Gastroesophageal sphincter (tissue), 4 donors: ENCODE data around the gene FOXN3. TPM values are rescaled to one million over a fixed set of nuclear protein-coding genes. Genes with fewer than 3 reads are reported as not detected.

Experiments used
- ATAC-seq: fragments of 150-250 bp; one replicate; pipeline ENCODE4 v1.9.1; 2016; ENCODE audit warnings: mild to moderate bottlenecking, moderate library complexity
- H3K27ac ChIP-seq, 4 donors: fragments of 200-600 bp; sonication (generic) in 3 of 4; 1 replicate in 3 of 4; 2 replicates in 1 of 4; pipeline ENCODE4 v1.5.1; 2016 to 2019
- H3K27me3 ChIP-seq: fragments of 200-600 bp; sonication (generic); one replicate; pipeline ENCODE4 v1.5.1; 2019
- H3K36me3 ChIP-seq, 2 donors: fragments of 200-600 bp; sonication (generic); one replicate each; pipeline ENCODE4 v1.5.1; 2019; ENCODE audit warnings: control low read depth in 1 of 2
- H3K4me1 ChIP-seq, 3 donors: fragments of 200-600 bp; sonication (generic); 1 replicate in 2 of 3; 2 replicates in 1 of 3; pipeline ENCODE4 v1.5.1; 2016 to 2019; ENCODE audit warnings: control low read depth in 2 of 3
- H3K4me3 ChIP-seq, 2 donors: fragments of 200-600 bp; sonication (generic); one replicate each; pipeline ENCODE4 v1.5.1; 2019; ENCODE audit warnings: mild to moderate bottlenecking in 1 of 2, moderate library complexity in 1 of 2
- H3K9me3 ChIP-seq, 3 donors: fragments of 200-600 bp; sonication (generic); one replicate each; pipeline ENCODE4 v1.5.1; 2017 to 2019; ENCODE audit warnings: control low read depth in 2 of 3
- EP300 ChIP-seq: sonication (generic); formaldehyde crosslinking; IDR thresholded peaks from one replicate; pipeline ENCODE4 v1.6.1; 2017; ENCODE audit warnings: antibody characterized with exemption, mild to moderate bottlenecking
- POLR2A ChIP-seq, 2 donors: fragments of 450-650 bp; IDR thresholded peaks; one replicate each; pipeline ENCODE4 v1.6.1; 2017; ENCODE audit warnings: antibody characterized with exemption in 2 of 2, mild to moderate bottlenecking in 2 of 2, moderate library complexity in 1 of 2
- POLR2AphosphoS5 ChIP-seq: sonication (generic); formaldehyde crosslinking; IDR thresholded peaks from one replicate; pipeline ENCODE4 v1.6.1; 2017; ENCODE audit warnings: antibody characterized with exemption
- WGBS, 2 donors: methylation state at CpG; one replicate each; pipeline ENCODE4 v1.1.5; 2018; ENCODE audit warnings: low coverage in 1 of 2; 5-methylcytosine and 5-hydroxymethylcytosine counted together
- total RNA-seq, 4 donors: library from RNA; depleted of rRNA; stranded (reverse); fragments of >200 nt; gene quantifications; one replicate each; pipeline ENCODE4 v1.1.0, GENCODE V29; 2016
- TF ChIP-seq, protein P1 (sequence below), 4 experiments: fragments of 200-600 bp in 2 of 4; fragments of 450-650 bp in 2 of 4; sonication (generic) in 1 of 4; IDR thresholded peaks; one replicate each; pipeline ENCODE4 v1.5.1; 2017 to 2019; ENCODE audit warnings: antibody characterized with exemption in 4 of 4, mild to moderate bottlenecking in 2 of 4, moderate library complexity in 2 of 4

The FOXN3 gene
- total RNA-seq, 4 donors from 2014 or later, result 116 to 172 (median 136) TPM

GRCh38 chr14:89266754-89267153 lies 150.3 kb downstream of the FOXN3 start:
- TF ChIP-seq EP300 (no peak), POLR2A (IDR thresholded peaks at IDR 0.05) (no peak), POLR2AphosphoS5 (no peak)
- TF ChIP-seq, protein P1, sequence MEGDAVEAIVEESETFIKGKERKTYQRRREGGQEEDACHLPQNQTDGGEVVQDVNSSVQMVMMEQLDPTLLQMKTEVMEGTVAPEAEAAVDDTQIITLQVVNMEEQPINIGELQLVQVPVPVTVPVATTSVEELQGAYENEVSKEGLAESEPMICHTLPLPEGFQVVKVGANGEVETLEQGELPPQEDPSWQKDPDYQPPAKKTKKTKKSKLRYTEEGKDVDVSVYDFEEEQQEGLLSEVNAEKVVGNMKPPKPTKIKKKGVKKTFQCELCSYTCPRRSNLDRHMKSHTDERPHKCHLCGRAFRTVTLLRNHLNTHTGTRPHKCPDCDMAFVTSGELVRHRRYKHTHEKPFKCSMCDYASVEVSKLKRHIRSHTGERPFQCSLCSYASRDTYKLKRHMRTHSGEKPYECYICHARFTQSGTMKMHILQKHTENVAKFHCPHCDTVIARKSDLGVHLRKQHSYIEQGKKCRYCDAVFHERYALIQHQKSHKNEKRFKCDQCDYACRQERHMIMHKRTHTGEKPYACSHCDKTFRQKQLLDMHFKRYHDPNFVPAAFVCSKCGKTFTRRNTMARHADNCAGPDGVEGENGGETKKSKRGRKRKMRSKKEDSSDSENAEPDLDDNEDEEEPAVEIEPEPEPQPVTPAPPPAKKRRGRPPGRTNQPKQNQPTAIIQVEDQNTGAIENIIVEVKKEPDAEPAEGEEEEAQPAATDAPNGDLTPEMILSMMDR (IDR thresholded peaks at IDR 0.05), result no peak
- H3K27ac ChIP-seq, result peak overlapping the region in 1 of 4 donors; percentile 19
- H3K4me1 ChIP-seq, result peaks cover 0 to 92% (median 5%) of the 10 kb centered on the region in 3 donors
- no peak overlapping the region for H3K4me3 ChIP-seq
- WGBS, 2 donors, result 86 to 96% methylated on average over 5 to 7 of the region's 7 CpGs
- no peak for ATAC-seq
- no peaks in the 10 kb centered on the region for H3K27me3 ChIP-seq
- H3K9me3 ChIP-seq, result no peaks in the 10 kb centered on the region
- H3K36me3 ChIP-seq, result no peaks in the 10 kb centered on the region

DNA sequence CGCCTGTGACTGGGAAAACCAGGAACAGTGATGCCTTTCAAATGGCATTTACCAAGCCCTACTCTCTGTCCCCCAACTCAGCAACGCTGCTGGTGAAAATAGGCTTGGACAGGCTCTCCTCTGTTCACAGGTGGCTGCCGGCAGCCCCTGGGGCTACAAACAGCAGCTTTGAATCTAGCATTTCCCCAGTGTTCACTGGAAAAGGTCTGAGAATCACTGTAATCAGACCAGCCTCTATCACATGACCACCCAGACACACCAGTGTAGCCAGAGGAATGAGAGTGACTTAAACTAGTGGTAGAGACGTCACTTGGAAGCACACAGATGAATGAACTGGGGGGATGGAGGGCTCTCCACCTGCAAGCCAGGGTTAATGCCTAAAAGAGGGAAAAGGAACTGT lies 151.8 kb downstream of the FOXN3 start:
- Histone ChIP-seq H3K4me1 (peaks cover 0 to 94% (median 5%) of the 10 kb centered on the region in 3 donors), H3K36me3 (no peaks in the 10 kb centered on the region), H3K9me3 (no peaks in the 10 kb centered on the region), H3K27me3 (no peaks in the 10 kb centered on the region), H3K4me3 (no peak overlapping the region), H3K27ac (no peak overlapping the region)
- no peak for TF ChIP-seq POLR2A (IDR thresholded peaks at IDR 0.05)
- TF ChIP-seq, protein P1 (IDR thresholded peaks at IDR 0.05), result no peak
- TF ChIP-seq POLR2AphosphoS5, result no peak
- no peak for TF ChIP-seq EP300
- no peak for ATAC-seq
- WGBS, 2 donors, result 87 to 92% methylated on average over 2 to 3 of the region's 4 CpGs

DNA sequence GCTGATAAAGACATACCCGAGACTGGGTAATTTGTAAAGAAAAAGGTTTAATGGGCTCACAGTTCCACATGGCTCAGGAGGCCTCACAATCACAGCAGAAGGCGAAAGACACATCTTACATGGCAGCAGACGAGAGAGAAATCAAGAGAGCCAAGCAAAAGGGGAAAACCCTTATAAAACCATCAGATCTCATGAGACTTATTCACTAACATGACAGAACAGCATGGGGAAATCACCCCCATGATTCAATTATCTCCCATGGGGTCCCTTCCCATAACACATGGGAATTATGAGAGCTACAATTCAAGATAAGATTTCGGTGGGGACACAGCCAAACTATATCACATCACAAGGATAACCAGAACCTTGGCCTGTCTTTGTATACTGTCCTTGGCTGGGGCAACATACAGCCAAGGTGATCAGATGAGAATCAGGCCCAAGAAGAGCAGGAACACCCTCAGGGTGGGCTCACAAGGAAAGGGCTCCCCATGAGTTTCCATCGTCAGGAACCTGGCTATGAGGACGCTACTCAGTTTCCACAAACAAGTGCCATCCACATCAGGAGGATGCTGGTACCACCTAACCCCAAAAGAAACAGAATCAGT lies 152.7 kb downstream of the FOXN3 start:
- Histone ChIP-seq H3K36me3 (no peaks in the 10 kb centered on the region), H3K4me3 (no peak overlapping the region), H3K27me3 (no peaks in the 10 kb centered on the region), H3K9me3 (no peaks in the 10 kb centered on the region), H3K4me1 (peaks cover 0 to 90% (median 5%) of the 10 kb centered on the region in 3 donors), H3K27ac (no peak overlapping the region)
- no peak for ATAC-seq
- TF ChIP-seq POLR2A (IDR thresholded peaks at IDR 0.05) (no peak), EP300 (no peak), POLR2AphosphoS5 (no peak)
- TF ChIP-seq, protein P1 (IDR thresholded peaks at IDR 0.05), result no peak
- WGBS, 2 donors, result 90 to 100% methylated on average over 2 to 6 of the region's 6 CpGs

DNA sequence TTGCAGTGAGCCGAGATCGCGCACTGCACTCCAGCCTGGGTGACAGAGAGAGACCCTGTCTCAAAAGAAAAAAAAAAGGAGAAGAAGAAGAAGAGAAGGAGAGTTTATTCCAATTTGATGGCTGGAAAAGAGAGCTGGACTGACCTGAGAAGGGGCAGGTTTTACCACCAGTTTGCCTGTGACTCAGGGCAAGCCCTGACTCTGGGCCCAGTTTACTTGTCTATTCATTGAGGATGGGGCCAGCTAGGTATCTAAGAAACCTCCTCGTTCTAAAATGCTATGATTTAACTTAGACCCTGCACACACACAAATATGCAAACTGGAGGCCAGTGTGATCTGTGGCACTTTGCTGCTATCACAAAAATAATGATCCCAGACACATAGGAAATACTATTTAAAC lies 155.0 kb downstream of the FOXN3 start:
- peaks cover 0 to 67% (median 0%) of the 10 kb centered on the region in 3 donors for H3K4me1 ChIP-seq
- H3K27me3 ChIP-seq, result no peaks in the 10 kb centered on the region
- no peak for TF ChIP-seq EP300
- TF ChIP-seq, protein P1 (IDR thresholded peaks at IDR 0.05), result no peak
- no peak for TF ChIP-seq POLR2A (IDR thresholded peaks at IDR 0.05)
- TF ChIP-seq POLR2AphosphoS5, result no peak
- H3K9me3 ChIP-seq, result no peaks in the 10 kb centered on the region
- 86 to 94% methylated on average over 4 of the region's 4 CpGs for WGBS, 2 donors
- no peak overlapping the region for H3K27ac ChIP-seq
- ATAC-seq, result no peak
- no peak overlapping the region for H3K4me3 ChIP-seq
- peaks cover 0 to 5% of the 10 kb centered on the region in 2 donors for H3K36me3 ChIP-seq

- H3K27me3 ChIP-seq, result no peaks in the 10 kb centered on the region
- peaks cover 0 to 59% (median 0%) of the 10 kb centered on the region in 3 donors for H3K4me1 ChIP-seq
- ATAC-seq, result no peak
- WGBS, 2 donors, result no CpG with 5 or more reads among the region's 1 CpG
- TF ChIP-seq, protein P1 (IDR thresholded peaks at IDR 0.05), result no peak
- no peak for TF ChIP-seq EP300
- no peak for TF ChIP-seq POLR2A (IDR thresholded peaks at IDR 0.05)
- TF ChIP-seq POLR2AphosphoS5, result no peak
- H3K36me3 ChIP-seq, result peaks cover 0 to 5% of the 10 kb centered on the region in 2 donors
- no peak overlapping the region for H3K27ac ChIP-seq
- H3K9me3 ChIP-seq, result no peaks in the 10 kb centered on the region
- no peak overlapping the region for H3K4me3 ChIP-seq
Measured at GRCh38 chr14:89260898-89261297, 156.1 kb downstream of the FOXN3 start.
